Stimulated activated CD4-positive, alpha-beta T cell treated with anti-CD3 and anti-CD28 coated beads, Interleukin-2, amount 100 ng/mL, for 4 hours (primary cell): Measurements from ENCODE around the gene CNKSR3.

ENCODE experiments used
- DNase-seq: peaks from one replicate; pipeline ENCODE4 v3.0.0-alpha.2; 2020; ENCODE audit warnings: low read depth

CNKSR3 gene

DNA sequence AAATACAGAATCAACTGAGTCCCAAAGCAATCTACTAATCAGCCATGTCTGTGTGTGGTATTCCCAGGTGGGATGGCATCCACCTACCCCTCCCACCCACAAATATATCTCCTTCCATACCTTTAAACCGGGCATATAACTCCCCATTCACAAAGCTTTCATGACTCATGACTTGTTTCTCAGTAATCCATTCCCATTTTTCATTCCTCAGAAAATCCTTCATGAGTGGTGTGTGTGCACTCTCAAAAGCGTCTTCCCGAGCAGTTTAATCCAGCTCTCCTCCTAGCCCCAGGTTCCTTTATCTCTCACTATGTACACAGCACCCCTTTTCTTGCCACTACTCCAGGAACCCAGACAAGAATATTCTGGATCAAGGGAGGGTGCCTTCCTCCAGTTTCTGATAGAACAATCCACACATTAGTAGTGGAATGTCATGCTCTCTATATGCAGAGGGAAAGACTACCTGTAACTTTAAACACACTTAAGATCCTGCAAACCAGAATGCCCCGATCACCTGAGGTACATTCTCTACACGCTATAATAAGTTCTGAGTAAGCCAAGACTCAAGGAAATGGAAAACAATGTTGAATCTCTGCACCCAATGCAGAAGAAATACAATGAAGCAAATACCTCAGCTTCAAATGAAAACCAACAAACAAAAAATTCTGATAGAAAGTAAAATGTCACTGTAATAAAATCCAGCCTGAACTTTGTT is 98.2 kb downstream of the CNKSR3 start:
- DNase-seq, result no peak

- no peak for DNase-seq
Measured at GRCh38 chr6:154411076-154411475, 99.4 kb downstream of the CNKSR3 start.

DNA sequence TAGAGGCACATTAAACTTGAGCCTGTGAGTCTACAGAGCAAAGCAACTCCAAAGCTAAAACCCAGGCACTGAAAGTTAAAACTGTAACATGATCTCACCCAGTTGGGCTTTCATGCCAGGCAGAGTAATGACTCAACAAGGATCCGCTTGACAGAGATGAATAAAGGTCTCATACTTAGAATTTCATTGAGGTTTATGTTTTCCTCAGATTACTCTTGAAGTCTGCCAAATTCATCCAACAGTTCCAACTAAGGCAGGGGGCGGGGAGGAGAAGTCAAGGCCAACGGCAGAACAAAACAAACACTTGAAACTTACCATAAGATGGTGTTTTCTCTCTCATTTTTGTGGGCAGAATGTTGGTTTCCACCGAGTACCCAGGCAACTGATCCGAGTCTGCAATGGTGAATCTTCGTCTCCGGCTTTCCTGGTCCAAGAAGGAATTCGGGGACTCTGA is 99.8 kb downstream of the CNKSR3 start:
- DNase-seq, result no peak

- DNase-seq, result no peak
Measured at GRCh38 chr6:154408891-154409500, 101.5 kb downstream of the CNKSR3 start.

DNA sequence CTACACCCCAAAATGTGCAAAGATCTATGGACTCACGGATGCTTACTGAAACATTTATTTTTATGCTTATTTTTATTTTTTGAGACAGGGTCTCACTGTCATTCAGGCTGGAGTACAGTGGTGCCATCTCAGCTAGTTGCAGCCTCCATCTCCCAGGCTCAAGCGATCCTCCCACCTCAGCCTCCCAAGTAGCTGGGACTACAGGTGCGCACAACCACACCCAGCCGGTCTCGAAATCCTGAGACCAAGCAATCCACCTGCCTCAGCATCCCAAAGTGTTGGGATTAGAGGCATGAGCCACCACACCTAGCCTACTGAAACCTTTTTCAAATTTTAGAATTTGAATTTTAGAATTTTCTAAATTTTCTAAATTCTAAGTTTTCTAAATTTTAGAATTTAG is 103.0 kb downstream of the CNKSR3 start:
- DNase-seq, result no peak

DNA sequence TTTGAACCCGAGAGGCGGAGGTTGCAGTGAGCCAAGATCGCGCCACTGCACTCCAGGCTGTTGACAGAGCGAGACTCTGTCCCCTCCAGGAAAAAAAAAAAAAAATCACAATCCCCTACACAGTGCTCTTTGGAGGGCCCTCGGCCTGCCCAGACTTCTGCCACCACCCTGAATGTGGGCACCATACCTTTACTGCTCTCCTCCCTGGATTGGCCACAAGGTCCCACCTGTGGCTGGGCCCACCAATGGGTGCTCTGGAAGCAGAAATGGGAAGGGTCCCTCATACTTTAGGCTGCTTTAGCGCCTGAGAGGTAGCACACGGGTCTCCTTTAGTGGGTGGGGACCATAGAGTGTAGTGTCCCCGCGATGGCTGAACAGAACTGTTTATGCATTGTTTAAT is 103.6 kb downstream of the CNKSR3 start:
- DNase-seq, result no peak

- no peak for DNase-seq
Measured at GRCh38 chr6:154406301-154406700, 104.2 kb downstream of the CNKSR3 start.

- DNase-seq, result no peak
Measured at GRCh38 chr6:154404791-154405400, 105.6 kb downstream of the CNKSR3 start.

DNA sequence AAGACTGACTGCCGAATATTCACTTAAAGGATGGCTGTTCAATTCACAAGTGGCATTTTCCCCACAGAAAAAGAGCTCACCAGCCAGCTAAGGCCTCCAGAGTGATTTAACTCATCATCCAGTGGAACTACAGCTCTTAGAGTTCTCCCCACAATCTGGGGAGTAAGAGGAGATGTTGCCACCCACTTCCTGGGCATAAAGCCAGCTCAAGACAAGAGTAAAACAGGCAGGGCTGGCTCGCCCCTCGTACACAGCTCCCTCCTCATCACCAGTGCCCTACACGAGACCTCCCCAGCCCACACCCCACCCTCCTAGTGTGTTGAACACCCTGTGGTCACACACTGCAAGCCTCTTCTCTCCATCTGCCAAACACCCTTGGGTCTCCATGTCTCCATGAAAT is 106.7 kb downstream of the CNKSR3 start:
- DNase-seq, result no peak

GRCh38 chr6:154402081-154402780 is 108.3 kb downstream of the CNKSR3 start:
- no peak for DNase-seq

DNA sequence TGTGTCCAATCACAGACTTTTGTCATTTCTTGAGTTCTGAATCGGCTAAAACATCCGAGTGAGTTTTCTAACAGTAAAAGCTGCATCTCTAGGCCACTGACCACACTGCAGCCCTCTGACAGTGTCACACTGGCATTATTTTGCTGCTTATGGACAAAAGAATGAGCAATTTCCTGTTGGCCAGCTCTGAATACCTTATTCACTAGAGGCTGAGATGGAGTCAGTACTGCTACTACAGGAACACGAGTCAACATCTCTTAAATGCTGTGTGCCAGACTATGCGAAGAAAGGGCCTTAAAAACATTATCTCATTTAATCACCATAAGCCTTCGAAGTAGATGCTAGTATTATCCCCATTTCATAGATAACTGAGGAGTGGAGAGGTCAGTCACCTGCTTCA is 111.4 kb downstream of the CNKSR3 start:
- no peak for DNase-seq

- no peak for DNase-seq
Measured at GRCh38 chr6:154397491-154398195, 112.8 kb downstream of the CNKSR3 start.

GRCh38 chr6:154395878-154396277 is 114.6 kb downstream of the CNKSR3 start:
- no peak for DNase-seq

DNA sequence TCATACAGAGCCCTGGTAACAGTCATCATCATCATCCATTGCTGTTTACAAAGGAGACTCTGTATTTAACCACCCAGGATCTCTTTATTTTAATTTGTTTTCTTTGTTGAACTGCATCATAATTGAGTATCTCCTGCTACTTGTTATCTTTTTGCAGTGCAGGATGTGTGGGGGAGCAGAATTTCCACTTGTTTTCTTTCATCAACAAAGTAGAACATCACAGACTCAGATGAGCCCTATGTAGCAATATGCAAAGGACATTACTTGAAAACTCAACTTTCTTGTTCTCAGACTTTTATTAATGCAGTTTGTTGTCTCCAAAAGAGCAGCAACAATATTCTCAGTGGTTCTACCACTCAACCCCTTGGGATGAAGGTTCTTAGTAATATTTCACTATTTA is 115.2 kb downstream of the CNKSR3 start:
- no peak for DNase-seq

DNA sequence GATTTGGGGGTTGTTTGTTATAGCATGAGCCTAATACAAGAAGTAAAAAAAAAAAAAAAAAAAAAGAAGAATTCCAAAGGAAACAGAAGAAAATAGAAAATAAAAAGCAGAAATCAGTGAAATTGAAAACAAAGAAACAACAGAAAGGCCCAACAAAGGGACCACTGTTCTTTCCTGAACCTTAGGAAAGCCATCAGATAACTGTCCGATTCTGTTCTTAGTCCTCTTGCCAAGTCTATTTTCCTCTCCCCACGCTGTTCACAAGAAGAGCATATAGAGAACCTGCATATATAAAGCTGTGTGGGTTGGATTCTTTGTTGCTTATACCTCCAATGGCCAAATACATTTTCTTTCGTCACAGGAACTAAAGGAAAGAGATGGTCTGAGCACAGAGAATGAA is 115.9 kb downstream of the CNKSR3 start:
- DNase-seq, result no peak

- no peak for DNase-seq
Measured at GRCh38 chr6:154390034-154390433, 120.5 kb downstream of the CNKSR3 start.

- DNase-seq, result no peak
Measured at GRCh38 chr6:154388803-154389202, 121.7 kb downstream of the CNKSR3 start.

- no peak for DNase-seq
Measured at GRCh38 chr6:154386848-154387717, 123.4 kb downstream of the CNKSR3 start.

DNA sequence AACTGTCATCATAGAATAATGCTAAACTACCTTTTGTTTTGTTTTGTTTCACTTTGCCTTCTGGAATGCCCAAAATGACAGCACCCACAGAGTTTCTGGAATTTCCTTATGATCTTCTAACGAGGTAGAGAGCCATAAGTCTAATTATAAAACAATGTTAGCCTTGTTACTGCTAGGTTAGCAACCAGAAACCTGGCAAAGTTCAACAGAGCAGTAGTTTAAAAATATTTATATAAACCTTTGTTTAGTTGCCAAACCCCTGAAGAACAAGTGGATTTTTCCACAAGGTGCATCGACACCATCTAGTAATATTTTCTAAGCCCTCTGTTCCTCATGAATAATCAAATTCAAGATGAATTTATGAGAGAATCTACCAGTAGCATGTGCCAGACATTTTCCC is 126.3 kb downstream of the CNKSR3 start:
- no peak for DNase-seq

- DNase-seq, result no peak
Measured at GRCh38 chr6:154383273-154383672, 127.2 kb downstream of the CNKSR3 start.

GRCh38 chr6:154382740-154383139 is 127.7 kb downstream of the CNKSR3 start:
- no peak for DNase-seq
